Lung (tissue), 12 donors: ENCODE measurements around the gene ADIPOR1. TPM values are rescaled to one million over a fixed set of nuclear protein-coding genes. Genes with fewer than 3 reads are reported as not detected.

Source experiments
- ATAC-seq: fragments of 200-7000 bp; cut with Tn5 transposase; one replicate; pipeline ENCODE4 v1.9.1; 2020; ENCODE audit warnings: moderate number of reproducible peaks; ENCODE audit not compliant: insufficient read depth, low FRiP score
- DNase-seq, 3 donors: peaks; one replicate each; pipeline ENCODE4 v3.0.0-alpha.2; 2013 to 2017
- H3K27ac ChIP-seq, 2 donors: one replicate each; pipeline ENCODE4 v1.5.1; 2013; ENCODE audit warnings: mild to moderate bottlenecking in 2 of 2, moderate library complexity in 2 of 2, control low read depth in 1 of 2, inconsistent platforms in 1 of 2, low read depth in 1 of 2, low read length in 1 of 2
- H3K27me3 ChIP-seq, 3 donors: one replicate each; pipeline ENCODE4 v1.5.1; 2013; ENCODE audit warnings: low read length in 2 of 3; ENCODE audit not compliant: control insufficient read depth in 3 of 3, insufficient read depth in 3 of 3
- H3K36me3 ChIP-seq, 4 donors: one replicate each; pipeline ENCODE4 v1.5.1; 2013; ENCODE audit warnings: low read length in 4 of 4, mild to moderate bottlenecking in 1 of 4, moderate library complexity in 1 of 4; ENCODE audit not compliant: control insufficient read depth in 4 of 4, insufficient read depth in 4 of 4
- H3K4me1 ChIP-seq, 5 donors: one replicate each; pipeline ENCODE4 v1.5.1; 2013; ENCODE audit warnings: low read length in 5 of 5, mild to moderate bottlenecking in 2 of 5, moderate library complexity in 1 of 5; ENCODE audit not compliant: control insufficient read depth in 5 of 5, insufficient read depth in 5 of 5
- H3K4me3 ChIP-seq: one replicate; pipeline ENCODE4 v1.5.1; 2013; ENCODE audit warnings: mild to moderate bottlenecking, control low read depth, moderate library complexity
- H3K9ac ChIP-seq, 2 donors: one replicate each; pipeline ENCODE4 v1.5.1; 2013; ENCODE audit warnings: low read length in 2 of 2, control low read depth in 1 of 2; ENCODE audit not compliant: insufficient read depth in 1 of 2
- H3K9me3 ChIP-seq, 4 donors: one replicate each; pipeline ENCODE4 v1.5.1; 2013; ENCODE audit warnings: low read length in 3 of 4, mild to moderate bottlenecking in 1 of 4, moderate library complexity in 1 of 4; ENCODE audit not compliant: control insufficient read depth in 4 of 4, insufficient read depth in 3 of 4
- WGBS, 2 donors: extraction: QIAGEN DNeasy Blood & Tissue Kit; methylation state at CpG; one replicate each; pipeline ENCODE4 v1.1.7; 2013; 5-methylcytosine and 5-hydroxymethylcytosine counted together
- polyA plus RNA-seq, 2 donors: library from polyadenylated mRNA; stranded (reverse); fragments of 200-250 nt; gene quantifications; one replicate each; pipeline ENCODE4 v1.2.1, GENCODE V29; 2013
- total RNA-seq, 2 donors: library from RNA; depleted of rRNA in 1 of 2; stranded (reverse); fragments of >200 nt in 1 of 2; gene quantifications; one replicate each; pipeline ENCODE4 v1.2.1, GENCODE V29; 2014 to 2021
- TF ChIP-seq, protein P1 (sequence below): IDR thresholded peaks from 2 replicates; pipeline ENCODE4 v1.5.1; 2012; ENCODE audit warnings: mild to moderate bottlenecking; ENCODE audit errors: control extremely low read depth, extremely low read depth
- donor health status: control.
- donor health status: control.
- donor health status: Bipolar disorder and iron deficiency.
- donor health status: healthy.
- donor health status: DM: yes; HTN: yes; CAD: no.

The ADIPOR1 gene
- total and polyA plus RNA-seq, 4 donors = 95.2 to 125 (median 108) TPM

DNA sequence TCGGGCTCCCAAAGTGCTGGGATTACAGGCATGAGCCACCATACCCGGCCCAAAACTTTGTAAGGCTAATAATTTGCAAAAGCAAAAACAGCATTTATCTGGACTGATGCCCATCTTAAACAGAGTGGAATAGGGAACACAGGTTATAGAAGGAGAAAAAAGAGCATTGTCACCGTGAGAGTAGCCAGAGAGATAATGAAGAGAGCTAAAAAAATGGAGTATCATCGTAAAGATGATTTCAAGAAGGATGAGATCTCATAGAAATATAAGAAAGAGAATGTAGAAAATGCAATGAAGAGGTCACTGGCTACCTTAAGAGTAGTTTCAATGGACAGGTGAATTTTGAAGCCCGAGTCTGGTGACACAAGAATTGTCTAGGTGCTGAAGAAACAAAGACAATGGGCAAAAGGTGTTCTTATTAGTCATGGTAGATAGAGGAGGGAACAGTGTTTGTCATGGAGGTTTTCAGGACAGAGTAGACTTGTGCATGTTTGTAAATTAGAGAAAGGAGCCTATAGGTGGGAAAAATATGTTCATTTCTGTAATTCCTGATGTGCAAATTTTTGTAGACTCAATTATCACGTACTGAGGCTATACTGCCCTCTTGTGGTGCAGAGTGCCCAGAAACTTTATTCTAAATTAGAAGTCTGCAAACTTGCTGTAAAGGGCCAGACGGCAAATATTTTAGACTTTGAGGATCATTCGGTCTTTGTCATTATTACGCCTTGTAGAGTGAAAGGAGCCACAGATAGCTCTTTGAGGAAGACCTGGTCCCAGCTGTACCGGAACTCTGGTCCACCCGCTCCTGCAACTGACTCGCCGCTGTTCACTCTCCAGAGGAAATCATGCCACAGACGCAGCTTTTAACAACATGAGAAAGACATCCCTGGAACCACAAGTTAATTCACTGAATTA, 41.0 kb upstream of the ADIPOR1 start:
- Histone ChIP-seq H3K27ac (no peak overlapping the region), H3K4me1 (no peaks in the 10 kb centered on the region), H3K4me3 (no peak overlapping the region), H3K27me3 (peaks cover 0 to 17% (median 0%) of the 10 kb centered on the region in 3 donors), H3K9me3 (no peaks in the 10 kb centered on the region), H3K9ac (no peak overlapping the region), H3K36me3 (no peaks in the 10 kb centered on the region)
- peak; percentile 43 to 66 (median 65) for DNase-seq
- no peak for ATAC-seq
- TF ChIP-seq, protein P1, sequence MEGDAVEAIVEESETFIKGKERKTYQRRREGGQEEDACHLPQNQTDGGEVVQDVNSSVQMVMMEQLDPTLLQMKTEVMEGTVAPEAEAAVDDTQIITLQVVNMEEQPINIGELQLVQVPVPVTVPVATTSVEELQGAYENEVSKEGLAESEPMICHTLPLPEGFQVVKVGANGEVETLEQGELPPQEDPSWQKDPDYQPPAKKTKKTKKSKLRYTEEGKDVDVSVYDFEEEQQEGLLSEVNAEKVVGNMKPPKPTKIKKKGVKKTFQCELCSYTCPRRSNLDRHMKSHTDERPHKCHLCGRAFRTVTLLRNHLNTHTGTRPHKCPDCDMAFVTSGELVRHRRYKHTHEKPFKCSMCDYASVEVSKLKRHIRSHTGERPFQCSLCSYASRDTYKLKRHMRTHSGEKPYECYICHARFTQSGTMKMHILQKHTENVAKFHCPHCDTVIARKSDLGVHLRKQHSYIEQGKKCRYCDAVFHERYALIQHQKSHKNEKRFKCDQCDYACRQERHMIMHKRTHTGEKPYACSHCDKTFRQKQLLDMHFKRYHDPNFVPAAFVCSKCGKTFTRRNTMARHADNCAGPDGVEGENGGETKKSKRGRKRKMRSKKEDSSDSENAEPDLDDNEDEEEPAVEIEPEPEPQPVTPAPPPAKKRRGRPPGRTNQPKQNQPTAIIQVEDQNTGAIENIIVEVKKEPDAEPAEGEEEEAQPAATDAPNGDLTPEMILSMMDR = peak; percentile 76
- 36 to 41% methylated on average over 14 of the region's 14 CpGs for WGBS, 2 donors

DNA sequence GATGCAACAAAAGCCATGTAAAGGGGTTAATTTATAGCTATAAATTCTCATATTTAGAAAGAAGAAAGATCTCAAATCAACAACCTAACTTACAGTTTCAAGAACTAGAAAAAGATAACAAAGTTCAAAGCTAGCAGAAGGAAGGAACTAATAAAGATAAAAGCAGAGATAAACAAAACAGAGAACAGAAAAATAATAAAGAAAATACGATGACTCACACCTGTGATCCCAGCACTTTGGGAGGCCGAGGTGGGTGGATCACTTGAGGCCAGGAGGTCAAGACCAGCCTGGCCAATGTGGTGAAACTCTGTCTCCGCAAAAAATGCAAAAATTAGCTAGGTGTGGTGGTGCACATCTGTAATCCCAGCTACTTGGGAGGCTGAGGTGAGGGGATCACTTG, 36.6 kb upstream of the ADIPOR1 start:
- H3K27ac ChIP-seq = no peak overlapping the region
- no peak for DNase-seq
- WGBS, 2 donors = 52 to 53% methylated on average over 3 of the region's 3 CpGs

DNA sequence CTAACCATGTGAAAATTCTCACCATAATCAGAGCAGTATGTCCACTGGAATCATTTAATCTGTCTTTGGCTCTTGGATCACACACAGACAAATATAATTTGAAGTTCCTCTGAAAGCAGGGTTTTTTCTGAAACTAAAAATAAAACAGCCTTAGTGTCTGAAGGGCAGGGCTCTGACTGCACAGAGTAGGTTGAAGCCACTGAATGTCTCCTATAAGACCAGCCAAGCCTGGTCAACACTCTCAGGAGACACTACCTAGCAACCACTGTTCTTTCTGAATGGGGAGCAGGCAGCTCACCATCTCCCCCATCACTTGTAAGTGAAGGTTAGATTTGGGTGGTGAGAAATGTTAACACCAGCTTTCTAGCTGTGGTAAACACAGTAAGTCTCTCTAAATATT, 33.0 kb upstream of the ADIPOR1 start:
- no peaks in the 10 kb centered on the region for H3K4me1 ChIP-seq
- no peak overlapping the region for H3K27ac ChIP-seq
- H3K36me3 ChIP-seq = no peaks in the 10 kb centered on the region
- ATAC-seq (no peak), DNase-seq (no peak)
- TF ChIP-seq, protein P1 = no peak
- no peak overlapping the region for H3K4me3 ChIP-seq
- H3K27me3 ChIP-seq = peaks cover 0 to 19% (median 4%) of the 10 kb centered on the region in 3 donors
- H3K9ac ChIP-seq = no peak overlapping the region
- H3K9me3 ChIP-seq = no peaks in the 10 kb centered on the region

More for the DNA sequence above, 36.6 kb upstream of the ADIPOR1 start:
- Histone ChIP-seq H3K4me3 (no peak overlapping the region), H3K36me3 (no peaks in the 10 kb centered on the region), H3K27me3 (peaks cover 0 to 22% (median 0%) of the 10 kb centered on the region in 3 donors), H3K9me3 (no peaks in the 10 kb centered on the region), H3K9ac (no peak overlapping the region), H3K4me1 (no peaks in the 10 kb centered on the region)
- ATAC-seq = no peak
- TF ChIP-seq, protein P1 = no peak
